Esophagus muscularis mucosa (tissue), 4 donors: ENCODE results near the gene SH3YL1. TPM values are rescaled to one million over a fixed set of nuclear protein-coding genes. Genes with fewer than 3 reads are reported as not detected.

Experiments used
- DNase-seq: peaks from one replicate; pipeline ENCODE4 v3.0.0-alpha.2; 2017; ENCODE audit errors: extremely low spot score
- H3K27ac ChIP-seq, 4 donors: fragments of 200-600 bp; sonication (generic); replicated peaks in 1 of 4; 1 replicate in 3 of 4; 2 replicates in 1 of 4; pipeline ENCODE4 v1.5.1; 2016 to 2019; ENCODE audit warnings: mild to moderate bottlenecking in 1 of 4
- H3K27me3 ChIP-seq, 4 donors: fragments of 200-600 bp; sonication (generic); one replicate each; pipeline versions ENCODE4 v1.5.1 to v1.6.0; 2016 to 2019
- H3K36me3 ChIP-seq, 4 donors: fragments of 200-600 bp; sonication (generic); one replicate each; pipeline ENCODE4 v1.5.1; 2016 to 2019
- H3K4me1 ChIP-seq, 4 donors: fragments of 200-600 bp; sonication (generic); one replicate each; pipeline ENCODE4 v1.5.1; 2016 to 2019
- H3K4me3 ChIP-seq, 4 donors: fragments of 200-600 bp; sonication (generic); 1 replicate in 2 of 4; 2 replicates in 2 of 4; pipeline ENCODE4 v1.5.1; 2016 to 2019; ENCODE audit warnings: mild to moderate bottlenecking in 4 of 4, moderate library complexity in 1 of 4
- H3K9me3 ChIP-seq, 4 donors: fragments of 200-600 bp; sonication (generic); 1 replicate in 3 of 4; 2 replicates in 1 of 4; pipeline ENCODE4 v1.5.1; 2016 to 2019
- EP300 ChIP-seq: sonication (generic); formaldehyde crosslinking; IDR thresholded peaks from one replicate; pipeline ENCODE4 v1.6.1; 2017; ENCODE audit warnings: antibody characterized with exemption
- POLR2A ChIP-seq: fragments of 450-650 bp; IDR thresholded peaks from one replicate; pipeline ENCODE4 v1.6.1; 2017; ENCODE audit warnings: antibody characterized with exemption, moderate library complexity, mild to moderate bottlenecking, low read depth
- POLR2AphosphoS5 ChIP-seq, 2 donors: sonication (generic); formaldehyde crosslinking; IDR thresholded peaks; one replicate each; pipeline ENCODE4 v1.6.1; 2017; ENCODE audit warnings: antibody characterized with exemption in 2 of 2
- WGBS: methylation state at CpG from one replicate; pipeline ENCODE4 v1.1.5; 2018; 5-methylcytosine and 5-hydroxymethylcytosine counted together
- intact Hi-C: fragments of 100-400 bp; cut with DNase I; formaldehyde crosslinking; loops from one replicate; pipeline ENCODE4 v1.15.1; 2023
- total RNA-seq, 4 donors: library from RNA; depleted of rRNA; stranded (reverse); fragments of >200 nt; gene quantifications; one replicate each; pipeline versions ENCODE4 v1.1.0 to v1.2.1, GENCODE V29; 2016
- TF ChIP-seq, protein P1 (sequence below), 3 experiments: fragments of 200-600 bp in 2 of 3; fragments of 450-650 bp in 1 of 3; sonication (generic) in 2 of 3; IDR thresholded peaks; one replicate each; pipeline ENCODE4 v1.5.1; 2017 to 2019; ENCODE audit warnings: antibody characterized with exemption in 3 of 3, mild to moderate bottlenecking in 2 of 3, moderate library complexity in 1 of 3

Gene SH3YL1
- total RNA-seq, 4 donors from 2014 or later: 15.7 to 20.3 (median 18.2) TPM

DNA sequence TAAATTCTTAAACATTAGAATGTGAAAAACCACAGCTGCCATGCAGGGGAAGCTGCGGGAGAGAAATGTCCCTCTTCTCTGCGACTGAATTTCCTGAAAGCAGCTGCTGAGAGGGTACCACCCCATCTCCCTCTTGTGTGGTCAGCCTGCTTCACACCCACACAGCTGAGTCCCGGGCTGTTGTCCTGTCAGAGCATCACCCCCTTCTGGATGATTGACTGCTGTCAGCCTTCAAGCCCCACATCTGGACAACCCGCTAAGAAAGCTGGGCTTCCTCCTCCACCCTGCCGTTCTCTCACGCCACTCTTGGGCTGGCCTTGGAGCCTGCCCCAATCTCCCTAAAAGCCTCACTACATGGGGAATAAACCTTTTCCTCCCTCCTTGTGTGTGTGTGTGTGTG lies 26.0 kb downstream of the SH3YL1 start:
- Histone ChIP-seq H3K27ac (no peak overlapping the region), H3K36me3 (peaks cover 0 to 34% (median 16%) of the 10 kb centered on the region in 4 donors), H3K27me3 (no peaks in the 10 kb centered on the region), H3K4me1 (no peaks in the 10 kb centered on the region), H3K9me3 (peaks cover 0 to 4% (median 0%) of the 10 kb centered on the region in 4 donors), H3K4me3 (no peak overlapping the region)
- no peak for DNase-seq
- intact Hi-C loops: no loop called here
- TF ChIP-seq EP300 (no peak), POLR2A (no peak), POLR2AphosphoS5 (IDR thresholded peaks at IDR 0.05) (no peak)
- TF ChIP-seq, protein P1, sequence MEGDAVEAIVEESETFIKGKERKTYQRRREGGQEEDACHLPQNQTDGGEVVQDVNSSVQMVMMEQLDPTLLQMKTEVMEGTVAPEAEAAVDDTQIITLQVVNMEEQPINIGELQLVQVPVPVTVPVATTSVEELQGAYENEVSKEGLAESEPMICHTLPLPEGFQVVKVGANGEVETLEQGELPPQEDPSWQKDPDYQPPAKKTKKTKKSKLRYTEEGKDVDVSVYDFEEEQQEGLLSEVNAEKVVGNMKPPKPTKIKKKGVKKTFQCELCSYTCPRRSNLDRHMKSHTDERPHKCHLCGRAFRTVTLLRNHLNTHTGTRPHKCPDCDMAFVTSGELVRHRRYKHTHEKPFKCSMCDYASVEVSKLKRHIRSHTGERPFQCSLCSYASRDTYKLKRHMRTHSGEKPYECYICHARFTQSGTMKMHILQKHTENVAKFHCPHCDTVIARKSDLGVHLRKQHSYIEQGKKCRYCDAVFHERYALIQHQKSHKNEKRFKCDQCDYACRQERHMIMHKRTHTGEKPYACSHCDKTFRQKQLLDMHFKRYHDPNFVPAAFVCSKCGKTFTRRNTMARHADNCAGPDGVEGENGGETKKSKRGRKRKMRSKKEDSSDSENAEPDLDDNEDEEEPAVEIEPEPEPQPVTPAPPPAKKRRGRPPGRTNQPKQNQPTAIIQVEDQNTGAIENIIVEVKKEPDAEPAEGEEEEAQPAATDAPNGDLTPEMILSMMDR (IDR thresholded peaks at IDR 0.05): no peak
- WGBS: 75% methylated on average over 6 of the region's 6 CpGs

- intact Hi-C loops: no loop called here
- no peaks in the 10 kb centered on the region for H3K9me3 ChIP-seq
- H3K4me1 ChIP-seq: no peaks in the 10 kb centered on the region
- 95% methylated on average over 6 of the region's 6 CpGs for WGBS
- H3K36me3 ChIP-seq: peaks cover 0 to 34% (median 13%) of the 10 kb centered on the region in 4 donors
- TF ChIP-seq POLR2A: no peak
- no peak for TF ChIP-seq POLR2AphosphoS5 (IDR thresholded peaks at IDR 0.05)
- TF ChIP-seq EP300: no peak
- TF ChIP-seq, protein P1 (IDR thresholded peaks at IDR 0.05): no peak
- DNase-seq: no peak
- no peaks in the 10 kb centered on the region for H3K27me3 ChIP-seq
- no peak overlapping the region for H3K4me3 ChIP-seq
- H3K27ac ChIP-seq: no peak overlapping the region
Measured at GRCh38 chr2:236993-237539, 26.8 kb downstream of the SH3YL1 start.

DNA sequence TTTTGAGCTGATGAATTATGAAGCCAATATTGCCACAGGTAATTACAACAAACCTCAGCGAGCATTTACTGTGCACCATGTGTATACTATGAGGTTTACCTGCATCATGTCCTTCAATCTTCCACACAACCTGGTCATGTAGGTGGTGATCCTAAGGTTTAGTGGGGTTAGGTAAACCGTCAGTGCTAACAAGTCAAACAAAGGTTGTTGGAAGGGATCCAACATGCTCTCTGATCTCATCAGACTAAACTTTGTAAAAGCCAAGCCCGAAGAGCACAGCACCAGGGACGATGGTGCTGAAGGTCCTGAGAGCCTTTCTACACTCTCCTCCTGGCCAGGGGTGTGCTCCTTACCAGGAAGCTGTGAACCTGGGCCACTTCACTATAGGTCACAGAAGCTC lies 29.4 kb downstream of the SH3YL1 start:
- DNase-seq: no peak
- Histone ChIP-seq H3K27me3 (no peaks in the 10 kb centered on the region), H3K27ac (no peak overlapping the region), H3K9me3 (no peaks in the 10 kb centered on the region), H3K4me1 (no peaks in the 10 kb centered on the region), H3K4me3 (no peak overlapping the region), H3K36me3 (peaks cover 10 to 44% (median 17%) of the 10 kb centered on the region in 4 donors)
- intact Hi-C loops: no loop called here
- TF ChIP-seq POLR2A (no peak), POLR2AphosphoS5 (IDR thresholded peaks at IDR 0.05) (no peak), EP300 (no peak)
- TF ChIP-seq, protein P1 (IDR thresholded peaks at IDR 0.05): no peak
- 87% methylated on average over 4 of the region's 4 CpGs for WGBS

- 85% methylated on average over 7 of the region's 7 CpGs for WGBS
- TF ChIP-seq POLR2A (no peak), EP300 (no peak)
- no peak overlapping the region for H3K27ac ChIP-seq
- intact Hi-C loops: no loop called here
- H3K4me3 ChIP-seq: no peak overlapping the region
- no peak for DNase-seq
- H3K36me3 ChIP-seq: peaks cover 10 to 45% (median 25%) of the 10 kb centered on the region in 4 donors
- H3K4me1 ChIP-seq: no peaks in the 10 kb centered on the region
- no peaks in the 10 kb centered on the region for H3K9me3 ChIP-seq
- H3K27me3 ChIP-seq: no peaks in the 10 kb centered on the region
Measured at GRCh38 chr2:233030-233429, 30.8 kb downstream of the SH3YL1 start.

GRCh38 chr2:231521-232185 lies 32.2 kb downstream of the SH3YL1 start:
- intact Hi-C loops: no loop called here
- Histone ChIP-seq H3K4me1 (no peaks in the 10 kb centered on the region), H3K4me3 (no peak overlapping the region), H3K36me3 (peaks cover 10 to 54% (median 32%) of the 10 kb centered on the region in 4 donors), H3K27ac (no peak overlapping the region), H3K9me3 (no peaks in the 10 kb centered on the region), H3K27me3 (no peaks in the 10 kb centered on the region)
- WGBS: 80% methylated on average over 9 of the region's 9 CpGs
- TF ChIP-seq POLR2A (no peak), POLR2AphosphoS5 (IDR thresholded peaks at IDR 0.05) (no peak), EP300 (no peak)
- TF ChIP-seq, protein P1 (IDR thresholded peaks at IDR 0.05): no peak
- DNase-seq: no peak
